ENCODE results near the gene SEPTIN12.

The SEPTIN12 gene

GRCh38 chr16:4797805-4798252 is 9.7 kb upstream of the SEPTIN12 start:
- peaks cover 9% of the 10 kb centered on the region for H3K4me1 ChIP-seq (ENCODE audit: insufficient read depth, poor library complexity, severe bottlenecking)
- no peak overlapping the region for H3K4me3 ChIP-seq (ENCODE audit: severe bottlenecking)
- no peak for ATAC-seq (ENCODE audit: low read depth)
- no peak for DNase-seq (ENCODE audit: low spot score)
- H3K27me3 ChIP-seq (ENCODE audit: insufficient read depth, poor library complexity, severe bottlenecking) = no peaks in the 10 kb centered on the region
- H3K36me3 ChIP-seq (ENCODE audit: low read depth) = no peaks in the 10 kb centered on the region
- TF ChIP-seq CTCF (IDR thresholded peaks at IDR 0.05; ENCODE audit: poor library complexity, severe bottlenecking) = no peak
- no peak overlapping the region for H3K27ac ChIP-seq (ENCODE audit: poor library complexity, severe bottlenecking)
- no peaks in the 10 kb centered on the region for H3K9me3 ChIP-seq (ENCODE audit: severe bottlenecking)

- no peak for DNase-seq (ENCODE audit: low spot score)
Observed at GRCh38 chr16:4796982-4797804, 9.0 kb upstream of the SEPTIN12 start.

GRCh38 chr16:4795828-4796572 is 7.9 kb upstream of the SEPTIN12 start:
- DNase-seq (ENCODE audit: low spot score) (no peak), ATAC-seq (ENCODE audit: low read depth) (no peak)
- Histone ChIP-seq H3K4me3 (ENCODE audit: severe bottlenecking) (no peak overlapping the region), H3K36me3 (ENCODE audit: low read depth) (no peaks in the 10 kb centered on the region), H3K27me3 (ENCODE audit: insufficient read depth, poor library complexity, severe bottlenecking) (no peaks in the 10 kb centered on the region), H3K4me1 (ENCODE audit: insufficient read depth, poor library complexity, severe bottlenecking) (peaks cover 9% of the 10 kb centered on the region), H3K9me3 (ENCODE audit: severe bottlenecking) (no peaks in the 10 kb centered on the region), H3K27ac (ENCODE audit: poor library complexity, severe bottlenecking) (no peak overlapping the region)
- TF ChIP-seq CTCF (IDR thresholded peaks at IDR 0.05; ENCODE audit: poor library complexity, severe bottlenecking) = no peak

More at GRCh38 chr16:4796982-4797804, 9.0 kb upstream of the SEPTIN12 start:
- no peak for TF ChIP-seq CTCF (IDR thresholded peaks at IDR 0.05; ENCODE audit: poor library complexity, severe bottlenecking)
- no peak overlapping the region for H3K4me3 ChIP-seq (ENCODE audit: severe bottlenecking)
- no peak overlapping the region for H3K27ac ChIP-seq (ENCODE audit: poor library complexity, severe bottlenecking)
- no peaks in the 10 kb centered on the region for H3K27me3 ChIP-seq (ENCODE audit: insufficient read depth, poor library complexity, severe bottlenecking)
- ATAC-seq (ENCODE audit: low read depth) = no peak
- peaks cover 9% of the 10 kb centered on the region for H3K4me1 ChIP-seq (ENCODE audit: insufficient read depth, poor library complexity, severe bottlenecking)
- H3K36me3 ChIP-seq (ENCODE audit: low read depth) = no peaks in the 10 kb centered on the region
- no peaks in the 10 kb centered on the region for H3K9me3 ChIP-seq (ENCODE audit: severe bottlenecking)

- peaks cover 2% of the 10 kb centered on the region for H3K4me1 ChIP-seq (ENCODE audit: insufficient read depth, poor library complexity, severe bottlenecking)
- H3K9me3 ChIP-seq (ENCODE audit: severe bottlenecking) = no peaks in the 10 kb centered on the region
- H3K27me3 ChIP-seq (ENCODE audit: insufficient read depth, poor library complexity, severe bottlenecking) = no peaks in the 10 kb centered on the region
- no peak within 1 kb of the TSS for H3K27ac ChIP-seq (ENCODE audit: poor library complexity, severe bottlenecking)
- peak within 1 kb of the TSS; percentile 5 for H3K4me3 ChIP-seq (ENCODE audit: severe bottlenecking)
- ATAC-seq (ENCODE audit: low read depth) = peak; percentile 54; the same call in 2 of the 3 replicates
- DNase-seq (ENCODE audit: low spot score) = no peak
- no peak for TF ChIP-seq CTCF (IDR thresholded peaks at IDR 0.05; ENCODE audit: poor library complexity, severe bottlenecking)
- no peaks in the 10 kb centered on the region for H3K36me3 ChIP-seq (ENCODE audit: low read depth)
Observed at GRCh38 chr16:4795181-4795827, 7.2 kb upstream of the SEPTIN12 start, which contains the start of gene SMIM22. TSS of gene SMIM22 (plus strand) at chr16:4795369. CDS start at chr16:4795735, 366 bp downstream.
